22Rv1 (cell line): ENCODE measurements around the gene DDX41.

ENCODE experiments used
- CTCF ChIP-seq: fragments of 450-650 bp; IDR thresholded peaks from 2 replicates; pipeline ENCODE4 v1.5.1; 2017; ENCODE audit warnings: mild to moderate bottlenecking
- ZFX ChIP-seq: fragments of 450-650 bp; IDR thresholded peaks from 2 replicates; pipeline ENCODE4 v1.6.1; 2017; ENCODE audit warnings: antibody characterized with exemption, borderline replicate concordance

DNA sequence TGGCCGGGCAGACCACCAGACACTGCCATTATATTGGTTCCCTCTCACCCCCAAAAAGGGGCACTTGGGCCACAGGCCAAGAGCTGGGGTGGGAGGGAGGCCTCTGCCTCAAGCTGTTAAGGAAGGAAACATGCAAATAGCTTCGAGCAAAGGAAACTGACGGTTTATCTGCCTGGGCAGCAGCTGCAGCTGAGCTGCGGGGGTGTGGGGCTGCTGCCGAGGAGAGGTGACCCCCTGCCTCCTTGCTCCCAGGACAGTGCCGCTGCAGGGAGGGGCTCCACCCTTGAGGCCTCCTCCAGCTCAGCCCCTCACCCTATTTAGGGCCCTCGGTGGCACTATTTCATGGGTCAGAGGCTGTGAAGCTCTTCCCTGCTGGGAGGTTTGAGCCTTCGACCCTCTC, 7.9 kb downstream of the DDX41 start:
- no peak for TF ChIP-seq CTCF
- TF ChIP-seq ZFX = no peak
